ENCODE results near the gene DPRX. TPM values are rescaled to one million over a fixed set of nuclear protein-coding genes. Genes with fewer than 3 reads are reported as not detected.

Gene DPRX
- total RNA-seq, 1 experiment from 2014 or later = not detected

- TF ChIP-seq POLR2AphosphoS5 (IDR thresholded peaks at IDR 0.05; ENCODE audit: low read depth, low read length) = no peak
- TF ChIP-seq TCF7L2 (IDR thresholded peaks at IDR 0.05; ENCODE audit: low read depth, low read length) = no peak
- no peak for TF ChIP-seq SIN3A (IDR thresholded peaks at IDR 0.05; ENCODE audit: borderline replicate concordance, insufficient read depth, low read depth, low read length)
- TF ChIP-seq, protein P1, sequence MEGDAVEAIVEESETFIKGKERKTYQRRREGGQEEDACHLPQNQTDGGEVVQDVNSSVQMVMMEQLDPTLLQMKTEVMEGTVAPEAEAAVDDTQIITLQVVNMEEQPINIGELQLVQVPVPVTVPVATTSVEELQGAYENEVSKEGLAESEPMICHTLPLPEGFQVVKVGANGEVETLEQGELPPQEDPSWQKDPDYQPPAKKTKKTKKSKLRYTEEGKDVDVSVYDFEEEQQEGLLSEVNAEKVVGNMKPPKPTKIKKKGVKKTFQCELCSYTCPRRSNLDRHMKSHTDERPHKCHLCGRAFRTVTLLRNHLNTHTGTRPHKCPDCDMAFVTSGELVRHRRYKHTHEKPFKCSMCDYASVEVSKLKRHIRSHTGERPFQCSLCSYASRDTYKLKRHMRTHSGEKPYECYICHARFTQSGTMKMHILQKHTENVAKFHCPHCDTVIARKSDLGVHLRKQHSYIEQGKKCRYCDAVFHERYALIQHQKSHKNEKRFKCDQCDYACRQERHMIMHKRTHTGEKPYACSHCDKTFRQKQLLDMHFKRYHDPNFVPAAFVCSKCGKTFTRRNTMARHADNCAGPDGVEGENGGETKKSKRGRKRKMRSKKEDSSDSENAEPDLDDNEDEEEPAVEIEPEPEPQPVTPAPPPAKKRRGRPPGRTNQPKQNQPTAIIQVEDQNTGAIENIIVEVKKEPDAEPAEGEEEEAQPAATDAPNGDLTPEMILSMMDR (IDR thresholded peaks at IDR 0.05) = no peak
- TF ChIP-seq REST (IDR thresholded peaks at IDR 0.05; ENCODE audit: insufficient read depth in 1 of 2, low read depth in 2 of 2, low read length in 1 of 2) = no peak
- Histone ChIP-seq H3K4me1 (ENCODE audit: control insufficient read depth, insufficient read depth, low read length) (no peaks in the 10 kb centered on the region), H3K9me3 (ENCODE audit: control insufficient read depth, insufficient read depth, low read depth, low read length) (no peaks in the 10 kb centered on the region), H3K27me3 (ENCODE audit: control insufficient read depth, insufficient read depth, low read length) (no peaks in the 10 kb centered on the region), H3K4me3 (ENCODE audit: low read depth in 2 of 2, low read length in 2 of 2) (no peak overlapping the region), H3K27ac (ENCODE audit: low read length) (no peak overlapping the region), H3K36me3 (ENCODE audit: control insufficient read depth, insufficient read depth, low read length) (no peaks in the 10 kb centered on the region)
- intact Hi-C loops (cut with micrococcal nuclease; ENCODE audit: unreplicated experiment) (no loop called here), in situ Hi-C loops (cut with HindIII; ENCODE audit: low pct_unique_long_range_greater_than_20kb, low sequenced_read_pairs) (no loop called here)
- no TSS peak for BruUV-seq (replicated peaks)
- ATAC-seq (no peak), DNase-seq (ENCODE audit: low read depth, low spot score) (no peak)
- CTCF ChIA-PET = no interaction called here
- POLR2A ChIA-PET = no interaction called here
Measured at GRCh38 chr19:53647792-53648191, 16.0 kb downstream of the DPRX start.

DNA sequence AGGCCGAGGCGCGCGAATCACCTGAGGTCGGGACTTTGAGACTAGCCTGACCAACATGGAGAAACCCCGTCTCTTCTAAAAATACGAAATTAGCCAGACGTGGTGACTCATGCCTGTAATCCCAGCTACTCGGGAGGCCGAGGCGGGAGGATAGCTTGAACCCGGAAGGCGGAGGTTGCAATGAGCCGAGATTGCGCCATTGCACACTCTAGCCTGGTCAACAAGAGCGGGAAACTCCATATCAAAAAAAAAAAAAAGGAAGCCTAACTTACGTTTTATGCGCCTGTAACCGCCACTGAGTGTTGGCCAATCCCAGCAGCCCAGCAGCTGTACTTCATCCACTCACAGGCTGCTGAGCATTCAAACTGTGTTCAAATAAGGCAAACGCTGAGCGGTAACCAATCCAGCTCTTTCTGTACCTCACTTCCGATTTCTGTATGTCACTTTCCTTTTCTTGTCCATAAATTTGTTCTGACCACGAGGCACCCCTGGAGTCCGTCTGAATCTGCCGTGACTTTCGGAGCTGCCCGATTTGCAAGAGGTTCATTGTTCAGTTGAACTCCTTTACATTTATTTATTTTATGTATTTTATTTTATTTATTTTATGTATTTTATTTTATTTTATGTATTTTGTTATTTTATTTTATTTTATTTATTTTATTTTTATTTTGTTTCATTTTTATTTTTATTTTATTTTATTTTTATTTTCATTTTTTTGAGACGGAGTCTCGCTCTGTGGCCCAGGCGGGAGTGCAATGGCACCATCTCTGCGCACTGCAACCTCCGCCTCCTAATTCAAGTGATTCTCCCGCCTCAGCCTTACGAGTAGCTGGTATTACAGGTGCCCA, 18.2 kb downstream of the DPRX start:
- H3K27ac ChIP-seq (ENCODE audit: low read length) = no peak overlapping the region
- in situ Hi-C loops (cut with HindIII; ENCODE audit: low pct_unique_long_range_greater_than_20kb, low sequenced_read_pairs) (no loop called here), intact Hi-C loops (cut with micrococcal nuclease; ENCODE audit: unreplicated experiment) (no loop called here)
- no TSS peak for BruUV-seq (replicated peaks)
- CTCF ChIA-PET = no interaction called here
- no peak overlapping the region for H3K4me3 ChIP-seq (ENCODE audit: low read depth in 2 of 2, low read length in 2 of 2)
- no peaks in the 10 kb centered on the region for H3K4me1 ChIP-seq (ENCODE audit: control insufficient read depth, insufficient read depth, low read length)
- no peak for DNase-seq (ENCODE audit: low read depth, low spot score)
- peaks cover 4% of the 10 kb centered on the region for H3K9me3 ChIP-seq (ENCODE audit: control insufficient read depth, insufficient read depth, low read depth, low read length)
- no peaks in the 10 kb centered on the region for H3K27me3 ChIP-seq (ENCODE audit: control insufficient read depth, insufficient read depth, low read length)
- no peaks in the 10 kb centered on the region for H3K36me3 ChIP-seq (ENCODE audit: control insufficient read depth, insufficient read depth, low read length)
- ATAC-seq = no peak
- POLR2A ChIA-PET = interaction anchor here (0.7 kb wide), 2 partner anchors 15 to 32 kb away, joined by 4 to 7 read pairs; no protein-coding TSS in a partner anchor
- TF ChIP-seq TCF7L2 (IDR thresholded peaks at IDR 0.05; ENCODE audit: low read depth, low read length) = no peak

- H3K9me3 ChIP-seq (ENCODE audit: control insufficient read depth, insufficient read depth, low read depth, low read length) = peaks cover 16% of the 10 kb centered on the region
- intact Hi-C loops (cut with micrococcal nuclease; ENCODE audit: unreplicated experiment) (no loop called here), in situ Hi-C loops (cut with HindIII; ENCODE audit: low pct_unique_long_range_greater_than_20kb, low sequenced_read_pairs) (no loop called here)
- H3K27me3 ChIP-seq (ENCODE audit: control insufficient read depth, insufficient read depth, low read length) = no peaks in the 10 kb centered on the region
- BruUV-seq (replicated peaks) = no TSS peak
- ChIA-PET POLR2A (no interaction called here), CTCF (no interaction called here)
- TF ChIP-seq TCF7L2 (IDR thresholded peaks at IDR 0.05; ENCODE audit: low read depth, low read length) = no peak
- TF ChIP-seq POLR2AphosphoS5 (IDR thresholded peaks at IDR 0.05; ENCODE audit: low read depth, low read length) = no peak
- no peak for TF ChIP-seq REST (IDR thresholded peaks at IDR 0.05; ENCODE audit: insufficient read depth in 1 of 2, low read depth in 2 of 2, low read length in 1 of 2)
- no peak for TF ChIP-seq SIN3A (IDR thresholded peaks at IDR 0.05; ENCODE audit: borderline replicate concordance, insufficient read depth, low read depth, low read length)
- TF ChIP-seq, protein P1 (IDR thresholded peaks at IDR 0.05) = no peak
- no peaks in the 10 kb centered on the region for H3K4me1 ChIP-seq (ENCODE audit: control insufficient read depth, insufficient read depth, low read length)
- H3K36me3 ChIP-seq (ENCODE audit: control insufficient read depth, insufficient read depth, low read length) = no peaks in the 10 kb centered on the region
- no peak for ATAC-seq
- no peak overlapping the region for H3K4me3 ChIP-seq (ENCODE audit: low read depth in 2 of 2, low read length in 2 of 2)
- no peak for DNase-seq (ENCODE audit: low read depth, low spot score)
- no peak overlapping the region for H3K27ac ChIP-seq (ENCODE audit: low read length)
Measured at GRCh38 chr19:53652476-53652875, 20.7 kb downstream of the DPRX start.

All from Panc1 (cell line).